LNCAP (cell line): ENCODE data around the gene LCA5.

Source experiments
- CTCF ChIP-seq: fragments of 450-650 bp; IDR thresholded peaks from 2 replicates; pipeline ENCODE4 v1.5.1; 2017; ENCODE audit warnings: mild to moderate bottlenecking

The LCA5 gene

GRCh38 chr6:79544939-79545450 is 7.8 kb upstream of the LCA5 start:
- peak; percentile 41; the same call in 1 of the 2 replicates for TF ChIP-seq CTCF

GRCh38 chr6:79544299-79544927 is 7.2 kb upstream of the LCA5 start:
- TF ChIP-seq CTCF = no peak

- no peak for TF ChIP-seq CTCF
Measured at GRCh38 chr6:79543886-79544285, 6.7 kb upstream of the LCA5 start.

- no peak for TF ChIP-seq CTCF
Measured at GRCh38 chr6:79543411-79543810, 6.2 kb upstream of the LCA5 start.

- TF ChIP-seq CTCF = no peak
Measured at GRCh38 chr6:79538106-79538971, 1.1 kb upstream of the LCA5 start.

GRCh38 chr6:79536585-79536953 is 661 bp downstream of the LCA5 start:
- TF ChIP-seq CTCF = no peak

- no peak for TF ChIP-seq CTCF
Measured at GRCh38 chr6:79526897-79527296, 10.3 kb downstream of the LCA5 start.
